Measurements from ENCODE around the gene TMEM256.

Gene TMEM256

GRCh38 chr17:7428557-7428956 lies 24.7 kb upstream of the TMEM256 start, which contains the start of gene SPEM3:
Gene SPEM3, plus strand, starts transcription at chr17:7428857. Its CDS starts 46 bp downstream, at chr17:7428903.
- no peak for DNase-seq

- DNase-seq: no peak
Measured at GRCh38 chr17:7427549-7427948, 23.7 kb upstream of the TMEM256 start.

- DNase-seq: no peak
Measured at GRCh38 chr17:7426896-7427489, 23.1 kb upstream of the TMEM256 start.

- no peak for DNase-seq
Measured at GRCh38 chr17:7426203-7426863, 22.4 kb upstream of the TMEM256 start.

DNA sequence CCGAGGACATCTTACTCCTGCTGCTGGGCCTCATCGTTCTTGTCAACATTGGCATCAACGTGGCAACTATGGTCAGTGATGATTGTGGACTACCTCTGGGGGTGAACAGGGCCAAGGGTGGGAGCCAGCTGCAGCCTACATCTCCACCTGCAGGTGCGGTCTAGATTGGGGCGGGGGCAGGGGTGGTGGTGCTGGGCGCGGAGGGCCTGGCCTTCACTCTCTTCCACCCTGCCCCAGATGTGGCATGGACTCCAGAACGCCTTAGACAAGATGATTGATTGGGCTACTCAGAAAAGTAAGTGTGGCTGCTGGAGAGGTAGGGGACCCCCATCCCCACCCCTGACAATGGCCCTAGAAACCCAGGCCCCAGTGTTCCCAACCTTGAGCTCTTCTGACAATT lies 21.9 kb upstream of the TMEM256 start:
- no peak for DNase-seq

GRCh38 chr17:7425316-7425715 lies 21.4 kb upstream of the TMEM256 start, which contains the start of gene SPEM2:
Gene SPEM2, plus strand, starts transcription at chr17:7425616. Its CDS starts 73 bp downstream, at chr17:7425689.
- no peak for DNase-seq

DNA sequence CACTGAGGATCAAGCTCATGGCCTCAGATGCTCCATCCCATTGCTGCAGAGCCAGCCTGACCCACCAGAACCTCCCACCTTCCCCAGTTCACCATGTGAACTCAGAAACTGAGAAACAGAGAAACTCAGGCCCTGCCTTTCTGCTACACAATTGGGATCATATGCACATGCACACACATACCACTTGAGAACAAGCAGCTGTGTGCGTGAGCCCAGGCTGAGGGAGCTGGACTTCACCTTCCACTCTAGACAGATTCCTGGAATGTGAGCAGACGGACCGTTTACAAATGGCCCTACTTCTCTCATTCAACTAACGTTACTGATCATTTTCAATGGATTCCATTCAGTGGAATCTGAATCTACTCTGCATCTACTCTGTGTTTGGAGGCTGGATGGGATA lies 19.8 kb upstream of the TMEM256 start:
- no peak for DNase-seq

- no peak for DNase-seq
Measured at GRCh38 chr17:7421186-7421585, 17.3 kb upstream of the TMEM256 start.

GRCh38 chr17:7419819-7420610 lies 16.1 kb upstream of the TMEM256 start, which contains the start of gene SPEM1:
Gene SPEM1, plus strand, starts transcription at chr17:7420324. Its CDS starts 61 bp downstream, at chr17:7420385.
- no peak for DNase-seq

DNA sequence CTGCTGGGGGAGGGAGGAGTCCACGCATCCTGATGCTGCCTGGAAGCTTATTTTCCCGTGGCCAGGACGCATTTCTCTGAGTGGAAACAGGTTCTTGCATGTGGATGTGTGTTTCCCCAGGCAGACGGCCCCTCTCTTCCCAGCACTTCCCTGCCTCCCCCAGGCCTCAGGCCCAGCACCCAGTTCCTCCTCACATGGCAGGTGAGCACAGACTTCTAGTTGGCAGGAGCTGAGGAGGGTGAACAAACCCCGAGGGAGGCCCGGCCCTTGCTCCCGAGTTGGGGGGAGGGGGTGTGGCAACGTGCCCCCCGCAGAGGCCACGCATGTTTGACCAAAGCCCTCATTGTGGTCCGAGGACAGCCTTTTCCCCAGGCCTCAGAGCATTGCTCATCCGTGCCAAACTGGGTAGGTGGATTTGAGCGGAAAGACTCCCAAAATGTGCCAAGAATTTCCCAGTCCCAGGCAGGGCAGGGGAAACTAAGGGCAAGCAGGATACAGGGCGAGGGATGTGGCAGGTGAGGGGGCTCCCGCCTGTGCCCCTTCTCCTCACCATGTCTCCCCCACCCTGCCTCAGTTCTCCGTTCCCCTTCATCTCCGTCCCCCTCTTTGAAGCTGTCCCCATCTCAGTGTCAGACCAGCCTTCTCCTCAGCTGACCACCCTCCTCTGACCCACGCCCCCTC lies 14.7 kb upstream of the TMEM256 start:
- no peak for DNase-seq

- DNase-seq: no peak
Measured at GRCh38 chr17:7417056-7417655, 13.3 kb upstream of the TMEM256 start.

GRCh38 chr17:7416323-7416722 lies 12.4 kb upstream of the TMEM256 start:
- no peak for DNase-seq

GRCh38 chr17:7415784-7416183 lies 11.9 kb upstream of the TMEM256 start:
- DNase-seq: no peak

GRCh38 chr17:7414837-7415236 lies 10.9 kb upstream of the TMEM256 start:
- DNase-seq: no peak

- DNase-seq: no peak
Measured at GRCh38 chr17:7413346-7413985, 9.6 kb upstream of the TMEM256 start.

DNA sequence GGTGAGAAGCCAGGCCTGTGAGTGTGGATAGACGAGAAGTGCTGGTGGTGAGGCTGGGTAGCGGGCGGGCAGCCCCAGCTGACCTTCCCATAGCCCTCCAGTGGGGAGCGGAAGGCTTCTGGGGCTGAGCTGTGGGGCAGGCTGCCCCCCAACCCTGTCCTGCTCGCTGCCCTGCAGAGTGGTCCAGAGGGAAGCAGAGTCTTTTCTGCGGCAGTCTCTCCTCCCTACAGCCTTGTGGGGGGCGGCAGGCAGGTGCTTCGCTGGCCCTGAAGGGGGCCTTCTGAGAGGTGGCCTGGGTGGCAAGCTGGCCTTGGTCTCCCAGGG lies 7.5 kb upstream of the TMEM256 start:
- DNase-seq: no peak

DNA sequence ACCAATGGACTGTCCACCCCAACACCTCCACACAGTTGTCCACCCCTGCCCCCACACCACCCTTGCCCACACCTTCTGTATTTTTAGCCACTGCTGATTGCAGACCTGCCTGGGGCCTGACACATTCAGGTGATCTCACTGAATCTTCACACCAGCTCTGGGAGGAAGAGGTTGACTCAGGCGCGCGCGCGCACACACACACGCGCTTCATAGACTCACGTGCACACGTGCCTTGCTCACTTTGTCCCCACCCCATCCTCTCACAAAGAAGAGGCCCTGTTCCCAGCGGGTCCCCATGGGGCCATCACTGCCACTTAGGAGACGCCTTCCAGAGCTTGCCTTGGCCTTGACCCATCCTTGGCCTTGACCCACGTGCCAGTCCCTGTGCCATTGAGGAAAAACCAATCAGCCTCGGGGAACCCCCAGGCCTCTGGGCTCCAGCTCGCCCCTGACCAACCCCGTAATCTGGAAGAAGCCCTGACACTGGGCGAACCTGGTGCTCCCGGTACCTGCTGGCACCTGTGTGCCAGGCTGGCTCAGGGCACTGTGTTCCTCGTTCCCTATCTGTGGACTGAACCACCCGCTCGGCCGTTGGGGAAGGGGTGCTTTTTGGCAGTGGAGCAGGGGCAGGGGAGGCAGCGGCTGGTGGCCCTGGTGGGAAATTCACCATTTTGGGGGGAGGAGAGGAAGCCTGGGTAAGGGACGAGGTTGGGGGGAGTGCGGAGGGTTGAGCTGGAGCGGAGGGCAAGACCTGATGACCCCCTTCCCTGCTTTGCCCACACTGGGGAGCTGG lies 6.9 kb upstream of the TMEM256 start:
- no peak for DNase-seq

GRCh38 chr17:7409716-7410115 lies 5.8 kb upstream of the TMEM256 start:
- DNase-seq: no peak

- DNase-seq: no peak
Measured at GRCh38 chr17:7408863-7409262, 5.0 kb upstream of the TMEM256 start.

DNA sequence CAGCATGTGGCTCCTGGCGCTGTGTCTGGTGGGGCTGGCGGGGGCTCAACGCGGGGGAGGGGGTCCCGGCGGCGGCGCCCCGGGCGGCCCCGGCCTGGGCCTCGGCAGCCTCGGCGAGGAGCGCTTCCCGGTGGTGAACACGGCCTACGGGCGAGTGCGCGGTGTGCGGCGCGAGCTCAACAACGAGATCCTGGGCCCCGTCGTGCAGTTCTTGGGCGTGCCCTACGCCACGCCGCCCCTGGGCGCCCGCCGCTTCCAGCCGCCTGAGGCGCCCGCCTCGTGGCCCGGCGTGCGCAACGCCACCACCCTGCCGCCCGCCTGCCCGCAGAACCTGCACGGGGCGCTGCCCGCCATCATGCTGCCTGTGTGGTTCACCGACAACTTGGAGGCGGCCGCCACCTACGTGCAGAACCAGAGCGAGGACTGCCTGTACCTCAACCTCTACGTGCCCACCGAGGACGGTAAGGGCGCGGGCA lies 4.4 kb upstream of the TMEM256 start:
- no peak for DNase-seq

DNA sequence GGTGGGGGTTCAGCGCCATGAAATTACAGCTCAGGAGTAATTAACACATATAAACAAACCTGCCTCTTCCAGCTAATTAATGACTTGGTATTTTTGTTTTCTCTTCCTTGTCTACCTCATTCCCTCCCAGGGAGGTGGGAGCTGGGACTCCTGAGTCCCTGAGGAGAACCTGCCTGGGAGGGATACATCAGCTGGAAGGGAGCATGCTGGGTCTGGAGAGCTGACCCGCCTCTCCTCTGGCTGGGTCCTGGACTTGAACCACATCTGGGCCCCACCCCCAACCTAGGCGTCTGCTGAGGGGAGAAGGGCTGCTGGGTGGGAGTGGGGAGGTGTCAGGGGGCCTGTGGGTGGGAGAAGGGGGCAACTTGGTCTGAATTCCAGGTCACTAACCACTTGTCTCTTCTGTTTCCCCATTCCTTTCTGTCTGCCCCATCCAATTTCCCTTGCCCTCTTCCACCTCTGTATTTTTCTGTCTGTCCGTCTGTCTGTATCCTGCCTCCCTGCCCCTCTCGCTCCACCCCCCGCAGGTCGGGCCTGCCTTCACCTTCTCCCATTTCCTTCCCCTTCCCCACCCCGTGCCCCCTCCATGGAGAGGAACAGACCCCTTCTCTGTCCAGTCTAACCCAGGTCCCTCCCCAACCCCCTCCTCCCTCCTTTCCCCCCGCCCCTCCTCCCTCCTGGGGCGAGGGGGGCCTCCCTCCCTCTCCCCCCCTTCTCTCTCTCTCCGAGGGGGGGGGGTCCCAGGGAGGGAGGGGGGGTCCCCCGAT lies 3.8 kb upstream of the TMEM256 start, which contains the start of gene NLGN2:
Gene NLGN2, plus strand, starts transcription at position 361 of the 767 bp plus-strand sequence. CDS start 411 bp downstream, outside the sequence.
- no peak for DNase-seq

Measured in midbrain (tissue), 1 donor.